Fibroblast of skin of left biceps (primary cell): Measurements from ENCODE around the gene CCDC116.
"Not testable (repeated sequence)": the region's sequence is repeated elsewhere in the genome, so short reads cannot be mapped to it uniquely, and the experiment has no call there.

Experiments
- DNase-seq, 2 experiments: peaks; one replicate each; pipeline ENCODE4 v3.0.0-alpha.2; 2013; ENCODE audit warnings: low read depth in 2 of 2

The CCDC116 gene

DNA sequence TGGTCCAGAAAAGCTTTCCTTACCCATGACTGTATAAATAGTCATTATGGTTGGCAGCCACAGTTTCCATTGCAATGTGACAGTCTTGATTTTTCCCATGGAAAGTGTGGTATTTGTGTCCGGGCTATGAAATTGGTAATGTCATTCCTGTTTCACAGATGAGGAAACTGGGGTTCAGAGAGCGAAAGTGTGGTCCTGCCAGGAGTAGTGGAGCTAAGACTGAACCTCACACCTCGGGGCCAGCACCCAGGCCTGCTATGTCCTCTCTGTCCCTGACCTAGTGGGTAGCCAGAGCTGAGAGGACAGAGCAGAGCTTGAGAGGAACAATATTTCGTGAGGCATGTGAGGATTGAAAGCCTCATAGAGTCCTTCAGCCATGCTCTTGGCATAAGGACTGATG lies 1.5 kb upstream of the CCDC116 start:
- DNase-seq = no peak

DNA sequence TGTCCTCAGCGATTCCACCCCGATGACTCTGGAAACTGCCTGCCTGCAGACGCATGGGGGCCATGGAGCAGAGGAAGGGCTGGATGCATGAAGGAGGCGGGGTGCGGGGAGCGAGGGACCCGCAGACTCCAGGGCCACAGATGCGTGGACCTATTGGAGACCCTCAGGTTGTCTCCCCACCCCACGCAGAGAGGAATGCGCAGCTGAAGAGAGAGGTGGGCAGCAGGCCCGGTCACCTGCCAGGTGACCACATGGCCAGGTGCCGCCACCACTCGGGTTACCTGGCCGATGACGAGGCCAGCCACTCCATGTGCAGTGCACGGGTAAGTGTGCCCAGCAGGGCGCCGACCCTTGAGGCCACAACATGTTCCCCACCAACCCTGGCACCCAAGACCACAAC lies 371 bp downstream of the CCDC116 start:
- DNase-seq = no peak

DNA sequence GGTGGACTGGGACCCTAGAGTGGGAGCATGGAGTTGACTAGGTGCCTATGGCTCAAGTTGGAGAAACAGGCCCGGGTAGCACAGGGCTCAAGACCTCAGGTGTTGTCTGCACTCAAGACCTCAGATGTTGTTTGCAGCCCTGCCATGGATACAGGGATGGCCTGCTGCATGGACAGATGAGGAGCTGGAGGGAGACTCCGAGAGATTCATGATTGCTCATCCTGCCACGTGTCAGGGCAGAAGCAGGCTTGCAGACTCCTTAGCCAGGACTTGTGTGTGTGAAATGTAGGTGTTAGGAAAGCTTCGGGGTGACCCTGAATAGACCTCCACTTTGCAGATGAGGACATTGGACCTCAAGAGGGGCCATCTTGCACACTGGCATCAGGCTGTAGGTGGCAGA lies 921 bp downstream of the CCDC116 start:
- DNase-seq = no peak

DNA sequence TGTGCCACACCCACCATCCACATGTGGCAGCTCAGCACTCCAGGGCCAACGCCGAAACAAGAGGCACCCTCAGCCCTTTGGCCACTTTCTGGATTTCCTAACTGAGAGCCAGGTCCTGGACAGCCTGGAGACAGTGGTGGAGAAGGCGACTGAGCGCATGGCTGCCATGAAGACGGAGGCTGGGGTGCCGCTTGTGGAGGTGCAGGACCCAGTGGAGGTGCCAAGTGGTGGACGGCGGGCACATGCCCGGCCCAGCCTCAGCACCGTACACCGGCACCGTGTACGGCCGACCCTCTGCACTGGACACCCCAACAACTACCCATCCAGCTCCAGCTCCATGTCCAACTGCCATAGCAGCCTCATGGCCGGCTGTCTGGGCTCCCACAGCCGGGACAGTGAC lies 1.5 kb downstream of the CCDC116 start:
- DNase-seq = no peak

DNA sequence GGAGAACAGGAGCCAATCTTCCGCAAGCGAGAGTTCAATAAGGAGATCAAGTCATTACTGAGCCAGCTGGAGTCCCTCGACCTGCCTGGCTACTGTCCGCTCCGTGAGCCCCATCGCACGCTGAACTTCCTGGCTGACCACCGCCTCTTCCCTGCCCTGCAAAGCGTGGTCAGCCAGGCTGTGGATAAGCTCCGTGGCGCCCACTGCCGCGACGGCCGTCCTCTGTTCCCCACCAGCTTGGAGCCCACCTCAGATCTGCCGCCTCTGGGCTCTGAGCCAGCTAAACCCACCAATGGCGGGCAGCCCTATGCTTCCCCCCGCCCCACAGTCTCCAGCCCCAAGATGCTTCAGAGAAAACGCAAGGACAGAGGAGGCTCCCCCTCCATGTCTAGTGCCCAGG lies 2.3 kb downstream of the CCDC116 start:
- DNase-seq = no peak

- DNase-seq = no peak
Measured at GRCh38 chr22:21635771-21636510, 3.4 kb downstream of the CCDC116 start.

- no peak for DNase-seq
Measured at GRCh38 chr22:21636629-21637218, 4.2 kb downstream of the CCDC116 start.

DNA sequence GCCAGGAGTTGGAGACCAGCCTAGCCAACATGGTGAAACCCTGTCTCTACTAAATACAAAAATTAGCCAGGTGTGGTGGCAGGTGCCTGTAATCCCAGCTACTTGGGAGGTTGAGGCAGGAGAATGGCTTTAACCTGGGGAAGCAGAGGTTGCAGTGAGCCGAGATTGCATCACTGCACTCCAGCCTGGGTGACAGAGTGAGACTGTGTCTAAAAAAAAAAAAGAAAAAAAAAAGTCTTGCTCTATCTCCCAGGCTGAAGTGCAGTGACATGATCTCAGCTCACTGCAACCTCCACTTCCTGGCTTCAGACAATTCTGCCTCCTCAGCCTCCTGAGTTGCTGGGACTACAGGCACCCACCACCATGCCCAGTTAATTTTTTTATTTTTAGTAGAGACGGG lies 4.9 kb downstream of the CCDC116 start:
- DNase-seq = not testable (repeated sequence)

DNA sequence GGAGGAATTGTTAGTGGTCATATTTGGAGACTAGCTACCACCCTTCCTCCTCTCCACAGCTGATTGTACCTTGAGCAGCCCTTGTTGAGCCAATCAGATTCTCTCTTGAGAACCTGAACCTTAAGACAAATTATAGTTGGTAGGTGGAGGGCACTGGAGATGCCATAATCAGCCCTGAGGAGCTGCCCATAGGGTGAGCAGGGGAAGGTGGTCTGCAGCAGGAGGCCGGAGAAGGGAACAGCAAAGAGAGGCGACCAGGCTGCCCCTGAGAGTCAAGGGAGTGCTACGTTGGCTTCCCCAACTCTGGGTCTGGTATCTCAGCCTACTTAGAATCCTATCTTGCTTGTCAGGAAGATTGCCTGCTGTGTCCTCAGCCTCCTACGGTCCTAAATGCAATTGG lies 6.8 kb downstream of the CCDC116 start:
- DNase-seq = no peak

- DNase-seq = no peak
Measured at GRCh38 chr22:21640810-21641209, 8.2 kb downstream of the CCDC116 start.

DNA sequence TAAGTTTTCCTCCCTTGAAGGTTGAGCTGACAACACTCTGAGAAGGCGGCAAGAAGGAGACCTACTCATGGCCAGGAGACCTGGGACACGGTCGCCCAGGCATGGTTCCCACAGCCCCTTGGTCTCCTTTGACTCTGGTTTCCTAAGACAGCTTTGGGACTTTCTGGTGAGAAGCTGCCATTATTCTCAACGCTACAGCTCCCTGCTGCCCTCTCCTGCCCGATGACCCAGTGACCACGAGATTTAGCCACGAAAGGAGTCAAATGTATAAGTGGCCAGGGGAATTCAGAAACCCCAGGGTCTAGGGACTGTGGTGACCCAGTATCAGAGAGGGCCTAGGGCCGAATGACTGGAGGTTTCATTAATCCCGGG lies 8.8 kb downstream of the CCDC116 start:
- DNase-seq = no peak

- DNase-seq = peak; percentile 94 to 97
Measured at GRCh38 chr22:21641789-21642583, 9.4 kb downstream of the CCDC116 start, which contains the start of gene SDF2L1. Gene SDF2L1 (plus strand): TSS chr22:21642302. CDS start chr22:21642337, 35 bp downstream.

DNA sequence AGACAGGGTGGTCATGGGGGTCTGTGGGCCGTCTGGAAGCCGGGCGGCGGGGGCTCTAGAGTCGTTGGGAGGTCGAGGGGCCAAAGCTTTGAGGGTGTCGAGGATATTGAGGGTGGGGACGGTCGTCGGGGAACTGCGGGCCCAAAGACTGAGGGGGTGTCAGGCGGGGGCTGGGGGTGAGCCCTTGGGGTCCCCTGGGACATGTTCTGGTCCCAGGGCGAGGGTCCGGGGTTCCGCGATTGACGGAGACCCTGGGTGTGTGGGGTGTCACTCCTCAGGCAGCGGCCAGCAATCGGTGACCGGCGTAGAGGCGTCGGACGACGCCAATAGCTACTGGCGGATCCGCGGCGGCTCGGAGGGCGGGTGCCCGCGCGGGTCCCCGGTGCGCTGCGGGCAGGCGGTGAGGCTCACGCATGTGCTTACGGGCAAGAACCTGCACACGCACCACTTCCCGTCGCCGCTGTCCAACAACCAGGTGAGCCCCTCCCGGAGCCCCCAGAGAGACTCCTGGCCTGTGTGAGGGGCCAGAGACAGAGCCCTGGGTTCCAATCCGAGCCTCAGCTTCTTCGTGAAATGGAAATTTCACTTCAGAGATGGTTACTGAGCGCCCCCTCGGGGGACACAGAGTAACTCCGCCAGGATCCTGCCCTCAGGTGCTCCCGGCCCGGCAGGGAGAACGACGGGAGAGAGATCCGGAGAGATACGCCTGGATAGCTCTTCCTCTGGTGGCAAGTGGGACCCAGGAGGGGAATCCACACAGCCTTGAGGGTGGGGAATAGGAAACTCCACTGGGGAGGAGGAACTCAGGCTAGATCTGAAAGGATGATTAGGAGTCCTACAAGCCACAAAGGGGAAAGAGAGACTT lies 10.3 kb downstream of the CCDC116 start:
- no peak for DNase-seq

- DNase-seq = no peak
Measured at GRCh38 chr22:21643533-21644357, 11.2 kb downstream of the CCDC116 start.

- not testable (repeated sequence) for DNase-seq
Measured at GRCh38 chr22:21645513-21645912, 13.0 kb downstream of the CCDC116 start.

- peak; percentile 28 to 44 for DNase-seq
Measured at GRCh38 chr22:21646608-21647590, 14.3 kb downstream of the CCDC116 start.

DNA sequence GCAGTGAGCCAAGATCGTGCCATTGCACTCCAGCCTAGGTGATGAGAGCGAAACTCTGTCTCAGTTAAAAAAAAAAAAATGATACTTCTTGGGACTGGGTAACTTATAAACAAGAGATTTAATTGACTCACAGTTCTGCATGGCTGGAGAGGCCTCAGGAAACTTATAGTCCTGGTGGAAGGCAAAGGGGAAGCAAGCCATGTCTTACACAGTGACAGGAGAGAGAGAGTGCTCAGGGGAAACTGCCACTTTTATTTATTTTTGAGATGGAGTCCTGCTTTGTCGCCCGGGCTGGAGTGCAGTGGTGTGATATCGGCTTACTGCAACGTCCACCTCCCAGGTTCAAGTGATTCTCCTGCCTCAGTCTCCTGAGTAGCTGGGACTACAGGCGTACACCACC lies 17.7 kb downstream of the CCDC116 start:
- DNase-seq = no peak

DNA sequence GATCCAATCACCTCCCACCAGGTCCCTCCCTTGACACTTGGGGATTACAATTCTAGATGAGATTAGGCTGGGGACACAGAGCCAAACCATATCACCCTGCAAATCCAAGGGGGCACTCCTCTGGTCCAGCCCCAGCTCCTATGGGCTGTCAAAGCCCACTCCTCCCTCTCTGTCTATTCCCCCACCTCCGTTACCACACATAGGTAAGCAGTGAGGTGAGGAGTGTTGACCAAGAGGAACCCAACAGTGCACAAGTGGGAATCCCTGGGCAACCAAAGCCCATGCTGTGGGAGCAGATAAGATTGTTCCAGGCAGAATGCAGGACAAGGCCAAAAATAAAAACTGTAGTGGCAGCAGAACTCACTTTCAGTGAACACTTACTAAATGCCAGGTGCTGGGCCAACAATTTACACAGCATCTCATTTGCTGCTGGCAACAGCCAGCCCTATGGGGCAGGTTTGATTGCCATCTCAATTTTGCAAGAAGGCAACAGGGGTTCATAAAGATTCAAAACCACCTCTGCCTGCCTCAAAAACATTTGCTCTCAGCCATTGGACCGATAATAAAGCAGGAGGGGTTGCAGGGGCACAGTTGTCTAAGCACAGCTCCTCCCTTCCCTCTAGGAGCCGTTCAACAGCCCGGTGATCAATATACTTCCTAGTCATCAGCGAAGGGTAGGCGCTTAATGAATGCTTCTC lies 18.4 kb downstream of the CCDC116 start:
- no peak for DNase-seq

- no peak for DNase-seq
Measured at GRCh38 chr22:21651521-21652009, 19.0 kb downstream of the CCDC116 start.
